HG03558 (cell line): ENCODE measurements around the gene NBPF3.

Source experiments
- ATAC-seq: cut with Tn5 transposase; IDR thresholded peaks from one replicate; pipeline ENCODE4 v1.9.1; 2021; ENCODE audit warnings: moderate number of reproducible peaks; ENCODE audit not compliant: unreplicated experiment; ENCODE audit errors: extremely low read depth

NBPF3 gene

GRCh38 chr1:21534146-21534545 lies 94.2 kb downstream of the NBPF3 start:
- ATAC-seq: no peak
